RPMI7951 (cell line): ENCODE results near the gene SNAP23. TPM values are rescaled to one million over a fixed set of nuclear protein-coding genes. Genes with fewer than 3 reads are reported as not detected.

Experiments used
- DNase-seq: peaks from one replicate; pipeline ENCODE4 v3.0.0-alpha.2; 2012; ENCODE audit warnings: low read depth
- total RNA-seq: library from RNA; depleted of rRNA; stranded (reverse); fragments of >200 nt; shearing (Covaris generic); gene quantifications from 2 replicates; pipeline ENCODE4 v1.2.3, GENCODE V29; 2014; rRNA removed

Gene SNAP23
- total RNA-seq: 101 and 108 TPM in 2 replicates

DNA sequence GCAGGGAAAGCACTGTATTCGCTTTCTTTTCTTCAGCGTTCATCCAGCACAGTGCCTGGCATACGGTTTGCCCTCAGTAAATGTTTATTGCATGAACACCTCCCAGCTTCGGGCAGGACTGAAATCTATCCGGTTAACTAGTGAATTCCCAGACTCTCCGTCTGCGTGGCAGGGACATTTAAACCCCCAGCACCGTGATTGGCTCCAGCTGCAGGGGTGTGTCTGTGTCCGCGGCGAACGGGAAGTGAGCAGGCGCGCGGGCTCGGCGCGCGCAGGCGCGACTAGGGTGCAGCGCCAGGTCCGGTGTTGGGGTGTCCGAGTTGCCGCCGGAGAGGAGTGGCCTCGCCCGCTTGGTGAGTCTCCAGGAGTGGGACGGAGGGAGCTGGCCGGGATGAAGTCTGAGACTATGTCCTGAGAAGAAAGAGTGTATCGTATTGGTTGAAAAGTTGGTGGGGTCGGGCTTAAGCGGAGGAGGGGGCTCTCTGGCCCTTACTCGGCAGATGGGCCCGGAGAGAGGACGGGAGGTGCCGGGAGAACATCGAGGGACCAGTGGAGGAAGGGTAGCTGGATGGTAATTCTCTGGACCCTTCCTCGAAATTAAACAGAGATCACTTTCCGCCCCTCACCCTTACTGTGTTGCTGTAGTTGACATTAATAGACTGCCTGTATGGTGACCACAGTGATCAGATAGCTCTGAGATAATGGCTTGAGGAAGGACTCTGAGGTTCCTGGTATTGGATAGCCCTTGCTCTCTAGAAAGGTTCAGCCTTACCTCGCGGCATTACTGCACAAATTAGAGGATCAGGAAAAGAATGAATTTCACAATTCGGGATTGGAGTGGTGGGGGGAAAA is at the start of gene SNAP23:
SNAP23 (plus strand) TSS at position 274 of the 852 bp plus-strand sequence. CDS start 16,213 bp downstream, outside the sequence.
- peak; percentile 95 for DNase-seq

- no peak for DNase-seq
These were observed 47.8 kb upstream of the SNAP23 start for GRCh38 chr15:42447599-42447998.

DNA sequence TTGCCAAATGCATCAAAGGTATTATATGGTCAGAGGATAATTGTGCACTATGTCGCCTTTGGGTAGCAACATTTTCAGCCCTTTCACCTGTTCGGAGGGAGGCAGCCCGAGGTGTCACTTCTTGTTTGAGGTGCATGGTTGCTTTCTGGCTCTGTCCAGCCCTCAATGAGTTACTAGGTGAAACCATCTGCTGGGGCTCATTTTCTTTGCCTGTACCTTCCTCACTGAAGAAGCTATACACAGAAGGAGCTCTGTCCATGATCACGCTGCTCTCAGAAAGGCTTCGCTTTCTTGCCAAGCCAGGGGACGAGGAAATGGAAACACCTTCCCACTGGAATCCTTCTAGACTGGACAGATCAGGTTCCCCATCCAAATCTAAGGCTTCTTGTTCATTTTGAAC is 47.2 kb upstream of the SNAP23 start:
- no peak for DNase-seq

- no peak for DNase-seq
These were observed 45.5 kb upstream of the SNAP23 start for GRCh38 chr15:42449770-42450424.

GRCh38 chr15:42450425-42450790 is 45.0 kb upstream of the SNAP23 start:
- no peak for DNase-seq

DNA sequence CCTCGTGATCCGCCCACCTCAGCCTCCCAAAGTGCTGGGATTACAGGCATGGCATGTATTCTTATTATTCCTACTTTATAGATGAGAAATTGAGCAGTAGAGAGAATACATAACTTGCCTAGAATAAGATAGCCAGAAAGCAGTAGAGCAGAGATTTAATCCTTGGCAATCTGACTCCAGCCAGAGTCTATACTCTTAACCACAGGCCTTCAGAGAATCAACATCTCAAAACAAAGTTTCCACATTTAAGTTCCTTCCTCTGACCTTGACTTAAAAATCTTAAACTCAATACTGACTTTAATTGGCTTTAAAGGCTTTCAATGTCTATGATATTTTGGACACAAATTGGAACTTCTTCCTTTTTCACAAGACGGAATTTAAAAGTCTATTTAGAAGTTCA is 41.6 kb upstream of the SNAP23 start:
- DNase-seq: no peak

GRCh38 chr15:42456531-42456930 is 38.9 kb upstream of the SNAP23 start:
- no peak for DNase-seq

DNA sequence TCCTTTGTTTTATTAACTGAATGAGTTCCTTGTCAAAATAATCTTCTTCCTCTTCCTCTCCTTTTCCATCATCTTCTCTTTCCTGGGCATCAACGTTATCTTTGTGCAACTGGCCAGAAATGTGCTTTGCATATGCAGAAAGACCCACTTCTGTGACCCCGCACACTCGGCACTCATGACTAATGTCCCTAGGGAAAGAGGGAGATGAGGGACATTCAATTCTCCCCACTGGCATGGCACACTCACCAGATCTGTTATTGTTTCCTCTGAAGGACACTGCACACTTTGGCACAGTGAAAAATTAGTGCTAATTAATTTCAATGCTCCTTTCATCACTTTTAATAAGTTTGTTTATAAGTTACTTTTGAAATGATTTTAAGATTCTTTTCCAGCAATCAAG is 38.5 kb upstream of the SNAP23 start:
- DNase-seq: peak; percentile 52

GRCh38 chr15:42457445-42458442 is 37.7 kb upstream of the SNAP23 start:
- DNase-seq: peak; percentile 94

DNA sequence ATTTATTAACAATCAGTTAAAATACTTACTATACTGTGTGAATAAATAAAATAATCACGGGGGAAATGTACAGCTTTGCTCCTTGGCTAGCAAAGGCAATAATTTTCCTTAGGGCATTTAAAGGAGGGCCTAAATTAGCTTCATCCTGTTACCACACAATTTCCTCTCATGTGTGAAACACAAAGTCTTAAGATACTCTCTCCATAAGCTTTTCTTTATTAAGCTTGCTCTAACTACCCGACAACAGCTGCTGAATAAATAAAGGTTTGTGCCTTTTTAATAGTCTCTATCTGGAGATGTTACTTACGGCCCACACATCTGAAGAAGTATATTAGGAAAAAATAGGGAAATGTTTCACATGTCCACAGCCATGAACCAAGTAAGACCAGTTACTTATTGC is 34.2 kb upstream of the SNAP23 start:
- peak; percentile 8 for DNase-seq

GRCh38 chr15:42465520-42466259 is 29.7 kb upstream of the SNAP23 start:
- DNase-seq: no peak

DNA sequence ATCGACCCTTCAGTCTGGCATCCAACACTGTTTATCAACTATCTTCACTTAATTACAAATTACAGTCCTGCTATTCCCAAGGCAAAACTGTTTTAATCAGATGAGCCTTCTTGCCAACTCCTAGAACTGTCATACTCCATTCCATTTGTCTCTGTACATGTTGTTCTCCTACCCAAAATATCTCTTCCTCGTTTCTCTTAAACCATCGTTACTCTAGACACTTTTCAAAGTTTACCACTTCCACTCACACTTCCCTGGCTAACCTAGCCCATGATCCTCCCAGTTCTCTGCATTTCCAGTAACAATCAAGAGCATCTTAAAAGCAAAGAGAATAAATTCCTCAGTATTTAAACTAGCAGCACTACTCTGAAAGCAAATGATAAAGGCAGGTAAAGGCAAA is 24.4 kb upstream of the SNAP23 start:
- no peak for DNase-seq

GRCh38 chr15:42474827-42475226 is 20.6 kb upstream of the SNAP23 start:
- no peak for DNase-seq

DNA sequence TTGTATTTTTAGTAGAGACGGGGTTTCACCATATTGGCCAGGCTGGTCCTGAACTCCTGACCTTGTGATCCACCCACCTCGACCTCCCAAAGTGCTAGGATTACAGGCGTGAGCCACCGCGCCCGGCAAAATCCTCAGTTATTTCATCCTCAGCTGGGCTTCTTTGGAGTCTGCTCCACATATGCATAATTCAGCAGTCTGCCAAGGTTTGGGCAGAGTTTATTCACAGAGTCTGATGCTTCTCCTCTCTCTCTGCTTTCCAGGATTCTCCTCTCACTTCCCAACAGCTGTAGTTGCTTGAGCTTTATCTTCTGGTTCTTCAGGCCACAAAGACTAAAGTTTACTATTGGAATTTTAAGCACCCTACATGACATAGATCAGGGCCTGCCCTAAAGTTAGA is 12.7 kb upstream of the SNAP23 start:
- no peak for DNase-seq

GRCh38 chr15:42483677-42484076 is 11.8 kb upstream of the SNAP23 start:
- DNase-seq: no peak

- peak; percentile 7 for DNase-seq
These were observed 5.2 kb upstream of the SNAP23 start for GRCh38 chr15:42490291-42490670.

DNA sequence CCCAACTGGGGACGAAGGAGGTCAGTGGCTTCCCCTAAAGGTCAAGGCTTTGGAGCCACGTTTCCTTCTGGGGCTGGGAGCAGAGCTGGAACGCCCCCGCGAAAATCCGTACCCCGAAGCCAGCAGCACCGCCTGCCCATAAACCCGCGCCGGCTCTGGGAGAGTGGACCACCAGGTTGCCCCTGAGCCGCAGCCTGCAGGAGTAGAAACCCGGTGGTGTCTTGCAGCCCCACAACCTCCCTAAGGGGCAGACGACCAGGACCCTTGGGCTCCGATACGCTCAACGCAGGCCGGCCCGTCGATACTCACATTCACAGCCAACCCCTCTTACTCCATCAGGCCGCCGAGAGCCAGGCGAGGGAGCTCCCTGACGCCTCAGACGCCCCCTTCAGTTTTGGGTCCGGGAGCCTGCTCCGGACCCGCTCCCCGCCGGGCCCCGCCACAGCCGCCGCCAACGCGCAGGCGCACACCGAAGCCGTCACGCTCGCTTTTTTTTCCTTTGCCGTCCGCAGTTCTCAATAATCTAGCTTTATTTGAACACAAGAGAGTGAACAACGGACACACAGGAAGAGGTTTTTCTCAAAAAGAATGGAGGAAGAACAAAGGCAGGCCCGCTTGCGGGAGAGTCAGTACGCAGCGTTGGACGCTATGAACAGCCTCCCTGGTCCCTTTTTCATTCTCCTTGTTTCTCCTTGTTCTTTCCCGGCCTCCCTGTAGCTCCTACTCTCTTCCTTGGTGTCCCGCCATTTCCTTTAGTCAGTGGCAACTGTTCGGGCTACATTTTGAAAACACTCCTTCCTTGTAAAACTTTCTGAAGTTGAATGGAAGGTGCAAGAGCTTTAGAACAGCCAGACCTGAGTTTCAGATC is 4.5 kb upstream of the SNAP23 start, which contains the start of gene ZNF106:
ZNF106 (minus strand) TSS at position 471 of the 868 bp plus-strand sequence. CDS start 18,852 bp downstream, outside the sequence.
- DNase-seq: peak; percentile 90

DNA sequence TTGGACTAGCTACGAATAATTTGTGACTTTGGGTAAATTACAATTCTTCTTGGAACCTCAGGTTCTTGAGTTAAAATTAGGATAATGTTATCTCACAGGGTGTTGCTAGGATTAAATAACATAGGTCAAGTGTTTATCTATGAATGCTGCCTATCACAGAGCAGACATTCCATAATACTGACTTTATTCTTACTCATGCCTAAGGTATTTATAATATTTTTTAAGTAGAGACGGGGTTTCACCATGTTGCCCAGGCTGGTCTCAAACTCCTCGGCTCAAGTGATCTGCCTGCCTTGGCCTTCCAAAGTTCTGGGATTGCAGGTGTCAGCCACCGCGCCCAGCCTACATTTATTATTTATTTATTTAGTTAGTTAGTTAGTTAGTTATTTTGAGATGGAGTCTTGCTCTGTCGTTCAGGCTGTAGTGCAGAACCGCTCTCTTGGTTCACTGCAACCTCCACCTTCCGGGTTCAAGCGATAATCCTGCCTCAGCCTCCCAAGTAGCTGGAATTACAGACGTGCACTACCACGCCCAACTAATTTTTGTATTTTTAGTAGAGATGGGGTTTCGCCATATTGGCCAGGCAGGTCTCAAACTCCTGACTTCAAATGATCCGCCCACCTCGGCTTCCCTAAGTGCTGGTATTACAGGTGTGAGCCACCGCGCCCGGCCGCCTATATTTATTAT is 3.8 kb upstream of the SNAP23 start:
- DNase-seq: peak; percentile 59

DNA sequence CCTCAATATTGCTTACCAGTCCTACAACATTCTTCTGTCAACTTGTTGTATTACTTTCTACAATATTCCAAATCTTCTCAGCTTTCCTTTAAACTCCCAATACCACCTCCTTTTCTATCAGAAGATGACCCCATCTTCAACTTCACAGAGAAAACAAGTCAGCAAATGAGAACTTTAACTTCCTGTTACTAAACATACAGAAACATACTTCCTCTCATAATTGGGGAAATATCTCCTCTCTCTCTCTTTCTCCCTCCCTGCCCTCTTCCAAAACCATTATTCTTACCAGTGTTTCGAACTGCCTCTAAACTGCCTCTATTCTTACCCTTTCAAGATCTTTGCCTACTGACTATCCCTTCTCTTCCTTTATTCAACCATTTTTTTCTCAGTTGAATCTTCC is 1.8 kb upstream of the SNAP23 start:
- DNase-seq: no peak

DNA sequence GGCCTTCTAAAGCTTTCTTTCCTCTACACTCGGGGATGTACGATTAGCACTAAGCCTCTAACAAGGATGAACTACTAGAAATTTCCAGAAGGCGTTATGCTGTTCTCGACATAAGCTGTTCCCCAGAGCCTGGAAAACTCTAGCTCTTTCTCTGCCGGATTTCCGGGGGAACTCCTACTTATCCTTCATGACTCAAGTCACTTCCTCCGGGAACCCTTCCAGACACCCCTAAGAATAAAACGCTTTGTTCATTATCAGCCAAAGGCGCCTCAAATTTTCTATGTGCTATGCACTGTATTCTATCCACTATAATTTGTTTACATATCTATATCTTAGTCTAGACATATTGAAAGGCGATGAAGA is 455 bp upstream of the SNAP23 start:
- peak; percentile 82 for DNase-seq
